ENCODE results near the gene TMEM232.

The TMEM232 gene

DNA sequence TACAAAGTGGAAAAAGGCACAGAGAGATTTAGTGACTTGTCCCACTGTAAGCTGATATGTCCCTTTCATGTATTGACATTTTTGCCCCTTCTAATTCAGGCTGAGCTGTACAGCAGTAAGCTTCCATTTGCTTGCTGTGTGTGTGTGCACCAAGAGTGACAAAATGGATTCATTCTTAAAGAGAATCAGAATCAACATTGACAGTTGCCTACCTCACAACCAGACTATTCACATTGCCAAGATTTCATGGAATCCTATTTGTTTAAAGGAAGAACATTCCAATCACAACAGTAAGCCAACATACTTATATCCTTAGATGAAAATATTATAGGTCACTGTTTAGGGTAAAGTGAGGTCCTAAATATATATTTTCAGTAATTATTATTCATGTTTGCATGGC, 102.6 kb downstream of the TMEM232 start:
- H3K36me3 ChIP-seq (ENCODE audit: insufficient read depth, low read length) = no peaks in the 10 kb centered on the region
- peaks cover 8% of the 10 kb centered on the region; the same call in 1 of the 2 replicates for H3K4me1 ChIP-seq (ENCODE audit: insufficient read depth, low read length)
- H3K9ac ChIP-seq (ENCODE audit: low read depth, low read length) = no peak overlapping the region
- H3K9me3 ChIP-seq (ENCODE audit: control insufficient read depth, insufficient read depth, low read length) = no peaks in the 10 kb centered on the region

DNA sequence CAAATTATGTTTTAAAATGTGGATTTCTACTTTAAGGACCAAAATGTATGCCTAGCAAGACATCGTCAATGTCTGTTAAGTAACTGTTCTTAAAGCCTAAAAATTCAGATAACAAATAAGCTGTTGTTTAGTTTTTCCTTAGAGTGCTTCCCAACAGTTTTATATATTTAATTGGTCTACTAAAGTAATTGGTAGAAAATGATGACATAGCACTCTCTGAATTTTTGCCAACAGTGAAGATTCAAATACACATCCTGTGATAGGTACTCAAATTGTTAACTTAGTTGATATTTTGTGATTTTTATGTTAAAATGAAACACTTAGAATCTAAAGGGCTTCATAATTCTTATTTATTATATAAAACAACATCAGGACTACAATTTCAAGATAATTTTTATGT, 107.5 kb downstream of the TMEM232 start:
- Histone ChIP-seq H3K9me3 (ENCODE audit: control insufficient read depth, insufficient read depth, low read length) (no peaks in the 10 kb centered on the region; the same call in 1 of the 2 replicates), H3K36me3 (ENCODE audit: insufficient read depth, low read length) (no peaks in the 10 kb centered on the region), H3K9ac (ENCODE audit: low read depth, low read length) (no peak overlapping the region)

DNA sequence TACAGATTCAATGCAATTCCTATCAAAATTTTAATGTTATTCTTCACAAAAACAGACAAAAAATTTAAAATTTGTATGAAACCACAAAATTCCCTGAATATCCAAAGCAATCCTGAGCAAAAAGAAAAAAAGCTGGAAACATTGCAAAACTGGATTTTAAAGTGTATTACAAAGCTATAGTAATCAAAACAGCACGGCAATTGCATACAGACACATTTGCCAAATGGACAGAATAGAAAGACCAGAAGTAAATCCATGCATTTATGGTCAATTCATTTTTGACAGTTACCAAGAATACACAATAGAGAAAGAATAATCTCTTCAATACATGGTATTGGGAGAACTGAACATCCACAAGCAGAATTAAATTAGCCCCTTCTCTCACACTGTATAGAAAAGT, 110.5 kb downstream of the TMEM232 start:
- Histone ChIP-seq H3K4me1 (ENCODE audit: insufficient read depth, low read length) (no peaks in the 10 kb centered on the region), H3K36me3 (ENCODE audit: insufficient read depth, low read length) (no peaks in the 10 kb centered on the region), H3K9me3 (ENCODE audit: control insufficient read depth, insufficient read depth, low read length) (no peaks in the 10 kb centered on the region; the same call in 1 of the 2 replicates), H3K9ac (ENCODE audit: low read depth, low read length) (no peak overlapping the region)

More for the DNA sequence above, 107.5 kb downstream of the TMEM232 start:
- peaks cover 7% of the 10 kb centered on the region; the same call in 1 of the 2 replicates for H3K4me1 ChIP-seq (ENCODE audit: insufficient read depth, low read length)

DNA sequence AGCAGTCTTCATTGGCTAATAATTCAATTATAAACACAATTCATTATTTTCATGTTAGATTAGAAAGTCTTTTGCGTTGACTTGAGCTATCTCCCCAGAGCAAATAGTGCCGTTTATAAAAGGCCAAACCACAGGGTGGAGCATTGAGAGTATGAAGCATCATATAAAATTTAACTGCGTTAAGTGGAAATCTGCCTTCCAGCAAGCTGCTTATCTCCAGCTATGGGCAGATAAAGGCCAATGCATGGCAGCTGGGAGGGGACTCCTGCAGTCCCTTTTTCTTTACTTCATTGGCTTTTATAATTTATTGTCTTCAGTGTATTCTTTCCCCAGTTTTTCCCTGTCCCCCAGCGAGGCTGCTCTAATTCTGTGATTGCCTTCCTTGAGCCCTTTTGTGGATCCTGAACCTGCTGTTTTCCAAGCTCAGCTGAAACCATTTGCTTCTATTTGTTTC, 113.7 kb downstream of the TMEM232 start:
- H3K36me3 ChIP-seq (ENCODE audit: insufficient read depth, low read length) = no peaks in the 10 kb centered on the region
- H3K9me3 ChIP-seq (ENCODE audit: control insufficient read depth, insufficient read depth, low read length) = no peaks in the 10 kb centered on the region; the same call in 1 of the 2 replicates
- no peak overlapping the region for H3K9ac ChIP-seq (ENCODE audit: low read depth, low read length)
- no peaks in the 10 kb centered on the region for H3K4me1 ChIP-seq (ENCODE audit: insufficient read depth, low read length)

DNA sequence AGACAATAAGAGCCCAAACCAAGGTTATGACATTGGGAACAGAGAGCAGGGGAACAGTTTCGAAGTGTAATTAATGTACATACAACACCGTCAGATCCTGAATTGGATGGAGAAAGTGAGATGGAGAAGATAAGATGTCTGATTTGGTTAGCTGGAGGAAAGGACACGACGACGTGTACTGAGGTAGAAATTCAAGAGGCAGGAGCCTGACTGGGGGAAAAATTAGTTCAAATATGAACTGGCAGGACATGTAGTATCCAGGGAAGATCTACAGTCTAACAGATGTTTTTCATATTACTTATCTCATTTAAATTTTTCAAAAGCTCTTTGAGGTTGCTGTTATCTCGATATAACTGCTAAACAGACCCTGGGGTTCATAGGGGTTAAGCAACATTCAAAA, 114.7 kb downstream of the TMEM232 start:
- Histone ChIP-seq H3K36me3 (ENCODE audit: insufficient read depth, low read length) (no peaks in the 10 kb centered on the region), H3K9me3 (ENCODE audit: control insufficient read depth, insufficient read depth, low read length) (no peaks in the 10 kb centered on the region; the same call in 1 of the 2 replicates), H3K9ac (ENCODE audit: low read depth, low read length) (no peak overlapping the region), H3K4me1 (ENCODE audit: insufficient read depth, low read length) (no peaks in the 10 kb centered on the region)

DNA sequence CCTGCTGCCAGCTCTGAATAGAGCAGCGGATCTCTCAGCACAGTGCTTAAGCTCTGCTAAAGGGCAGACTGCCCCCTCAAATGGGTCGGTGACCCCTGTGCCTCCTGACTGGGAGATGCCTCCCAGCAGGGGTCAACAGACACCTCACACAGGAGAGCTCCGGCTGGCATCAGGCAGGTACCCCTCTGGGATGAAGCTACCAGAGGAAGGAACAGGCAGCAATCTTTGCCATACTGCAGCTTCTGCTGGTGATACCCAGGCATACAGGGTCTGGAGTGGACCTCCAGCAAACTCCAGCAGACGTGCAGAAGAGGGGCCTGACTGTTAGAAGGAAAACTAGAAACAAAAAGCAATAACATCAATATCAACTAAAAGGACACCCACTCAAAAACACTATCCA, 131.6 kb downstream of the TMEM232 start:
- Histone ChIP-seq H3K4me1 (ENCODE audit: insufficient read depth, low read length) (no peaks in the 10 kb centered on the region), H3K36me3 (ENCODE audit: insufficient read depth, low read length) (no peaks in the 10 kb centered on the region), H3K9ac (ENCODE audit: low read depth, low read length) (no peak overlapping the region), H3K9me3 (ENCODE audit: control insufficient read depth, insufficient read depth, low read length) (0 out of 2 replicates have a peak, but pooled peaks cover 4% of the 10 kb centered on the region)

DNA sequence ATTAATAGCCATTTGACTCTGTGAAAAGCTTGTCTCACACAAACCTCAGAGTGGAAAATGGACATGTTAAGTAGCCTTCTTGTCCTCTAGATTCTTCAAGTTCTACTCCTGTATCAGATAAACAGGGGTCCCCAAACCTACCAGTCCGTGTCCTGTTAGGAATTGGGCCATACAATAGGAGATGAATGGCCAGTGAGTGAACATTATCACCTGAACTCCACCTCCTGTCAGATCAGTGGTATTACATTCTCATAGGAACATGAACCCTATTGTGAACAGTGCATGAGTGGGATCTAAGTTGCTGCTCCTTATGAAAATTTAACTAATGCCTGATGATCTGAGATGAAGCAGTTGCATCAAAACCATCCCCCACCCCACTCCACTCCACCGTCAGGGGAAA, 136.3 kb downstream of the TMEM232 start:
- Histone ChIP-seq H3K36me3 (ENCODE audit: insufficient read depth, low read length) (no peaks in the 10 kb centered on the region), H3K9me3 (ENCODE audit: control insufficient read depth, insufficient read depth, low read length) (0 out of 2 replicates have a peak, but pooled peaks cover 4% of the 10 kb centered on the region), H3K9ac (ENCODE audit: low read depth, low read length) (no peak overlapping the region), H3K4me1 (ENCODE audit: insufficient read depth, low read length) (no peaks in the 10 kb centered on the region)

DNA sequence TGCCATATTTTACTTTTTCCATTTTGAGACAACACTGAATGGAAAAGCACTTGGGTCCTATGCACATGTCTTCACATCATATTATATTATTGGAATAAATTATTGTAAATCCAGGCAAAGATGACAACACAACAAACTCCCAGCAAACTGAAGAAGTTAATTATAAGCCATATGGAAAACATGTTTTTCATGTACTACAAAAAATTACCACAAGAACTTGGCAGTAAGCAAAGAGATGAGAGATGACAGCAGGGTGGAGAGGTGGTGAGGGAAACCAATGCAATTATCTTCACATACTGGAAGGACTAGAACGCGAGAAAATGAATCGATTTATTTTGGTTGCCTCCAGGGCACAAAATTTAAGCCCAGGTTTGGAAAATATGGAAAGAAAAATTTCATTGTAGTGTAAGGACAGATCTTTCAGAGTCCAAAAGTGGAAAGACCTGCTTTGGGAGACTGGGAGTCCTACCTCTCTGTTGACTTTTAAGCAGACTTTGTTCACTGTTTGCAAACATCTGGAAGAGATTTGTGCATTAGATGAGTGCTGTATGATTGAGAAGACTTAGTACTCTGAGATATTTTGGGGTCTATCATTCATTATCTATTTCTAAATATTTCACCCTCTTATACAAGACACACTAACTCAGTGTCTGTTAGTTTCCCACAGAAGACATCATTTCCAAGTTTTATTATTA, 138.0 kb downstream of the TMEM232 start:
- H3K36me3 ChIP-seq (ENCODE audit: insufficient read depth, low read length) = no peaks in the 10 kb centered on the region
- H3K9me3 ChIP-seq (ENCODE audit: control insufficient read depth, insufficient read depth, low read length) = no peaks in the 10 kb centered on the region
- no peaks in the 10 kb centered on the region for H3K4me1 ChIP-seq (ENCODE audit: insufficient read depth, low read length)
- no peak overlapping the region for H3K9ac ChIP-seq (ENCODE audit: low read depth, low read length)

DNA sequence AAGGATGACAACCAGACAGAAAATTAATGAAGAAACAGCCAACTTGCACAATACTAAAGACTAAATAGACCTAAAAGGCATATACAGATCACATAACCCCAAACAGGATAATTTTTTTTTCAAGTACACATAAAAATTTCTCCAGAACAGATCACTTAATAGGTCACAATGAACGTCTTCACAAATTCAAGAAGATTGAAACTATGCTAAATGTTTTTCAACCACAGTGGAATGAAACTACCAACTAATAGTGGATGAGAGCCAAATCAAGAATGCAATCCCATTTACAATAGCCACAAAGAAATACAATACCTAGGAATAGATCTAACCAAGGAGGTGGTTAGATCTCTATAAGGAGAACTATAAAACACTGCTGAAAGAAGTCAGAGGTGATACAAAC, 145.8 kb downstream of the TMEM232 start:
- no peaks in the 10 kb centered on the region for H3K36me3 ChIP-seq (ENCODE audit: insufficient read depth, low read length)
- H3K9ac ChIP-seq (ENCODE audit: low read depth, low read length) = no peak overlapping the region
- peaks cover 3% of the 10 kb centered on the region; the same call in 1 of the 2 replicates for H3K4me1 ChIP-seq (ENCODE audit: insufficient read depth, low read length)
- no peaks in the 10 kb centered on the region for H3K9me3 ChIP-seq (ENCODE audit: control insufficient read depth, insufficient read depth, low read length)

DNA sequence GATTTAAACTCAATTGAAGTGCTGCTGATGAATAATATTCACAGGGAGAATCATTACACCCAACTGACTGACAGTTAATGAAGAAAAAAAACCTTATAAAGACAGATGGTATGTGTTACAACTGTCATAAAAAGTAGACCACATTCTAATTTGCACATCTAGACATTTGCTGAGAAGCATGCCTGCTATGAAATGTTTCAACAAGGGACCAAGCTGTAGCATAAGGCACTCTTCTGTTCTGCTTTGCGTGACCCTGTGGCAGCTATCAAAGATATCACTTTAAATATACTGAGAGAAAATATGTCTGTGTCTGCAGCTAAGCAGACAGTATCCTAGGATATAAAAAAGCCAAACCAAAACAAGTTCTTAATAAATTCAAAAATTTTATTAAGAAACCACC, 153.7 kb downstream of the TMEM232 start:
- Histone ChIP-seq H3K4me1 (ENCODE audit: insufficient read depth, low read length) (peaks cover 3% of the 10 kb centered on the region; the same call in 1 of the 2 replicates), H3K9me3 (ENCODE audit: control insufficient read depth, insufficient read depth, low read length) (no peaks in the 10 kb centered on the region), H3K9ac (ENCODE audit: low read depth, low read length) (no peak overlapping the region)

DNA sequence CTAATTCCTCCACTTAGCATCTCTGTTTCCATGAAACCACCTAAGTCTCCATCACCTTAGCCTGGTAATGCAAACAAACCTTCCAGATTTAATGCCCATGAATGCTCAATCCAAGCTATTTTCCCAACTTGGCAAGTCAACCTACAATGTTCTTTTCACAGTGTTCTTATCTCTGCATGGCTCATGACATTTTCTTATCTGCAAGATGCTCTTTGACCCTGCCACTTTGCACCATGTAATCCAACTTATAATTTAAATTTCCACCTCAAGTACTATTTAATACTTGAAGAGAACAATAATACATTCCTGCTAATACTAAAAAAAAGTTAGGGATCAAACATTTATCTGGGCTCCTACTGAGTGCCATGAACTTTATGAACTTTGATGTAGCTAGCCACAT, 164.3 kb downstream of the TMEM232 start:
- H3K4me1 ChIP-seq (ENCODE audit: insufficient read depth, low read length) = no peaks in the 10 kb centered on the region
- peaks cover 8% of the 10 kb centered on the region; the same call in 1 of the 2 replicates for H3K9me3 ChIP-seq (ENCODE audit: control insufficient read depth, insufficient read depth, low read length)
- H3K9ac ChIP-seq (ENCODE audit: low read depth, low read length) = no peak overlapping the region
- H3K36me3 ChIP-seq (ENCODE audit: insufficient read depth, low read length) = no peaks in the 10 kb centered on the region

More for the DNA sequence above, 153.7 kb downstream of the TMEM232 start:
- H3K36me3 ChIP-seq (ENCODE audit: insufficient read depth, low read length) = no peaks in the 10 kb centered on the region

DNA sequence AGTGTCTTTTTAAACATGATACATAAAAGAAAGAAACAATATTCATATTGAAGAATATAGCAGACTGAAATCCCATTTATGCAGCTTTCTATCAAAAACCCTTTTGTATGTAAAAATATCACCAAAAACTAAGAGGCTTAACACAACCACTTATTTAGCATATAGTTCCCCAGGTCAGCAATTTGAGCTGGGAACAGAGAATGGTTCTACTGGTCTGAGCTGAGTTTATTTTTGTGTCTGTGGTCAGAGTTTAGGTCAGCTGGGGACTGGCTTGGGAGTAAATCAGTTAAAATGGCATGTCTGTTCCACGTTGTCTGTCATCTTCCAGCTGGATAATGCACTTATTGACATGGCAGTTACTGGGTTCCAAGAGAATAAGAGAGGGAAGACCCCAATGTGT, 165.0 kb downstream of the TMEM232 start:
- Histone ChIP-seq H3K4me1 (ENCODE audit: insufficient read depth, low read length) (no peaks in the 10 kb centered on the region), H3K9me3 (ENCODE audit: control insufficient read depth, insufficient read depth, low read length) (peaks cover 4% of the 10 kb centered on the region; the same call in 1 of the 2 replicates), H3K36me3 (ENCODE audit: insufficient read depth, low read length) (no peaks in the 10 kb centered on the region), H3K9ac (ENCODE audit: low read depth, low read length) (no peak overlapping the region)

DNA sequence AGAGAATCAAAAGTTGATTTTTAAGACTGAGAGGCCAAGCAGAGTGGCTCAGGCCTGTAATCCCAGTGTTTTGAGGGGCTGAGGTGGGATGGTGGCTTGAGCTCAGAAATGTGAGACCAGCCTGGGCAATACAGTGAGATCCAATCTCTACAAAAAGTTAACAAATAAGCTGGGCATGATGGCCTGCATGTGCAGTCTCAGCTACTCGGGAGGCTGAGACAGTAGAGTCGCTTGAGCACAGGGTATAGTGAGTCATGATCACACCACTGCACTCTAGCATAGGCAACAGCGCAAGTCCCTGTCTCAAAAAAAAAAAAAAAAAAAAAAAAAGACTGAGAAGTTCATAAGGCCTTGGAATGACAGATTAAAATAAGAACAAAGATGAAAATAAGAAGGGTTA, 177.2 kb downstream of the TMEM232 start:
- no peaks in the 10 kb centered on the region for H3K9me3 ChIP-seq (ENCODE audit: control insufficient read depth, insufficient read depth, low read length)
- H3K4me1 ChIP-seq (ENCODE audit: insufficient read depth, low read length) = peaks cover 11% of the 10 kb centered on the region; the same call in 1 of the 2 replicates
- H3K9ac ChIP-seq (ENCODE audit: low read depth, low read length) = no peak overlapping the region
- no peaks in the 10 kb centered on the region for H3K36me3 ChIP-seq (ENCODE audit: insufficient read depth, low read length)

DNA sequence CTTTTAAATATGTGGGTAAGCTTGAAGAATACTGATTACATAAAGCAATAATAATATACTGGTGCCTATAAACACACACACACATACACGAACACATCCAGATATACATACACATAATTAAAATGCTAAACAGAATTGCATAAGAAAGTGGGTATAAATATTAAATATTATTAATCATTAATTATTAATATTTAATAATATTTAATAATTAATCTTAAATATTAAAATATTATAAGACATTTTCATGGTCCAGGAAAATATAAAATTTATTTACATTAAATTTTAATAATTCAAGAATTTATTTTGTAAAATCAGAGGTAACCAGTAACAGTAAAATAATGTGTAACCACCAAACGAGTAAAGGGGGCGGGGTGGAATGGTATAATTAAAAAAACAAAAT, 178.3 kb downstream of the TMEM232 start:
- Histone ChIP-seq H3K36me3 (ENCODE audit: insufficient read depth, low read length) (no peaks in the 10 kb centered on the region), H3K9me3 (ENCODE audit: control insufficient read depth, insufficient read depth, low read length) (no peaks in the 10 kb centered on the region), H3K4me1 (ENCODE audit: insufficient read depth, low read length) (peaks cover 11% of the 10 kb centered on the region; the same call in 1 of the 2 replicates), H3K9ac (ENCODE audit: low read depth, low read length) (no peak overlapping the region)

DNA sequence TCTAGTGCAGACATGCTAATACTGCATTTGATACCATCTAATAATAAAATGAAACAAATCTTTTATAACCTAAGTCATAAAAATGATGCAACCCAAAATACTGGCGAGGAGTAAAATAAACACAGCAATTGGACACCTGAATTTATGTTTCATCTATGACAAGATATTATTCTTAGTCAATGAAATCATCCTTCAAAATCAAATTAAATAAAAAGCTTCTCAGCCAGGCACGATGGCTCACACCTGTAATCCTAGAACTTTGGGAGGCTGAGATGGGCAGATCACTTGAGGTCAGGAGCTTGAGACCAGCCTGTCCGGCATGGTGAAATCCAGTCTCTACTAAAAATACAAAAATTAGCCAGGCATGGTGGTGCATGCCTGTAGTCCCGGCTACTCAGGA, 179.0 kb downstream of the TMEM232 start:
- Histone ChIP-seq H3K36me3 (ENCODE audit: insufficient read depth, low read length) (no peaks in the 10 kb centered on the region), H3K9me3 (ENCODE audit: control insufficient read depth, insufficient read depth, low read length) (no peaks in the 10 kb centered on the region), H3K4me1 (ENCODE audit: insufficient read depth, low read length) (peaks cover 11% of the 10 kb centered on the region; the same call in 1 of the 2 replicates), H3K9ac (ENCODE audit: low read depth, low read length) (no peak overlapping the region)
